ENCODE results near the gene BCL6B.

- TF ChIP-seq, protein P1, sequence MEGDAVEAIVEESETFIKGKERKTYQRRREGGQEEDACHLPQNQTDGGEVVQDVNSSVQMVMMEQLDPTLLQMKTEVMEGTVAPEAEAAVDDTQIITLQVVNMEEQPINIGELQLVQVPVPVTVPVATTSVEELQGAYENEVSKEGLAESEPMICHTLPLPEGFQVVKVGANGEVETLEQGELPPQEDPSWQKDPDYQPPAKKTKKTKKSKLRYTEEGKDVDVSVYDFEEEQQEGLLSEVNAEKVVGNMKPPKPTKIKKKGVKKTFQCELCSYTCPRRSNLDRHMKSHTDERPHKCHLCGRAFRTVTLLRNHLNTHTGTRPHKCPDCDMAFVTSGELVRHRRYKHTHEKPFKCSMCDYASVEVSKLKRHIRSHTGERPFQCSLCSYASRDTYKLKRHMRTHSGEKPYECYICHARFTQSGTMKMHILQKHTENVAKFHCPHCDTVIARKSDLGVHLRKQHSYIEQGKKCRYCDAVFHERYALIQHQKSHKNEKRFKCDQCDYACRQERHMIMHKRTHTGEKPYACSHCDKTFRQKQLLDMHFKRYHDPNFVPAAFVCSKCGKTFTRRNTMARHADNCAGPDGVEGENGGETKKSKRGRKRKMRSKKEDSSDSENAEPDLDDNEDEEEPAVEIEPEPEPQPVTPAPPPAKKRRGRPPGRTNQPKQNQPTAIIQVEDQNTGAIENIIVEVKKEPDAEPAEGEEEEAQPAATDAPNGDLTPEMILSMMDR (IDR thresholded peaks at IDR 0.05; ENCODE audit: low read length): no peak
- TF ChIP-seq EZH2 (optimal IDR thresholded peaks at IDR 0.05; ENCODE audit: low read depth, low read length) (no peak), EZH2phosphoT487 (IDR thresholded peaks at IDR 0.05; ENCODE audit: low read length) (no peak)
Observed at GRCh38 chr17:7029096-7029495, 6.2 kb downstream of the BCL6B start.
